SK-N-SH treated with all-trans-retinoic acid at 6 μM for 48 hours (cell line): ENCODE data around the gene PSME4.

ENCODE experiments used
- ATAC-seq: fragments of 200-7000 bp; cut with Tn5 transposase; 3 replicates; pipeline ENCODE4 v1.9.1; 2020; ENCODE audit warnings: mild to moderate bottlenecking, moderate library complexity
- ARNTL ChIP-seq: fragments of 450-650 bp; formaldehyde crosslinking; IDR thresholded peaks from 2 replicates; pipeline ENCODE4 v1.5.0; 2020; ENCODE audit warnings: low read depth, mild to moderate bottlenecking, moderate library complexity, borderline replicate concordance
- BACH2 ChIP-seq: fragments of 250-450 bp; sonication (Bioruptor Pico); IDR thresholded peaks from 2 replicates; pipeline ENCODE4 v1.9.0; 2021; ENCODE audit warnings: mild to moderate bottlenecking, borderline replicate concordance
- CREB5 ChIP-seq: fragments of 250-450 bp; sonication (Bioruptor Pico); IDR thresholded peaks from 2 replicates; pipeline ENCODE4 v1.5.1; 2020; ENCODE audit warnings: low read depth, mild to moderate bottlenecking, moderate library complexity
- CSDC2 ChIP-seq: fragments of 250-450 bp; sonication (Bioruptor Pico); IDR thresholded peaks from 2 replicates; pipeline ENCODE4 v1.5.0; 2020; ENCODE audit warnings: mild to moderate bottlenecking, moderate library complexity
- CSRNP3 ChIP-seq: fragments of 250-450 bp; sonication (Bioruptor Pico); IDR thresholded peaks from 2 replicates; pipeline ENCODE4 v1.5.1; 2021; ENCODE audit warnings: mild to moderate bottlenecking, moderate library complexity
- ESRRG ChIP-seq: fragments of 250-450 bp; sonication (Bioruptor Pico); IDR thresholded peaks from 2 replicates; pipeline ENCODE4 v1.6.1; 2021; ENCODE audit warnings: mild to moderate bottlenecking
- OSR1 ChIP-seq: fragments of 250-450 bp; sonication (Bioruptor Pico); IDR thresholded peaks from 2 replicates; pipeline ENCODE4 v1.8.0; 2022; ENCODE audit warnings: moderate library complexity, mild to moderate bottlenecking, inconsistent platforms
- PATZ1 ChIP-seq: fragments of 250-450 bp; sonication (Bioruptor Pico); IDR thresholded peaks from 2 replicates; pipeline ENCODE4 v1.8.0; 2020; ENCODE audit warnings: mild to moderate bottlenecking, moderate library complexity, borderline replicate concordance
- POU6F1 ChIP-seq: fragments of 250-450 bp; sonication (Bioruptor Pico); IDR thresholded peaks from 2 replicates; pipeline ENCODE4 v1.8.0; 2021; ENCODE audit warnings: low read depth, mild to moderate bottlenecking, moderate library complexity, borderline replicate concordance
- PPARA ChIP-seq: fragments of 250-450 bp; sonication (Bioruptor Pico); IDR thresholded peaks from 2 replicates; pipeline ENCODE4 v1.5.0; 2020; ENCODE audit warnings: mild to moderate bottlenecking, borderline replicate concordance
- RARB ChIP-seq: fragments of 250-450 bp; sonication (Bioruptor Pico); IDR thresholded peaks from 2 replicates; pipeline ENCODE4 v1.8.0; 2021; ENCODE audit warnings: mild to moderate bottlenecking, moderate library complexity
- SNAI2 ChIP-seq: fragments of 250-450 bp; sonication (Bioruptor Pico); IDR thresholded peaks from 2 replicates; pipeline ENCODE4 v1.5.0; 2020; ENCODE audit warnings: mild to moderate bottlenecking, moderate library complexity
- TCF4 ChIP-seq: fragments of 250-450 bp; sonication (Bioruptor Pico); IDR thresholded peaks from 2 replicates; pipeline ENCODE4 v1.8.0; 2021; ENCODE audit warnings: mild to moderate bottlenecking, moderate library complexity, borderline replicate concordance
- TOX ChIP-seq: fragments of 250-450 bp; sonication (Bioruptor Pico); IDR thresholded peaks from 2 replicates; pipeline ENCODE4 v1.8.0; 2021; ENCODE audit warnings: mild to moderate bottlenecking, moderate library complexity, borderline replicate concordance
- TSHZ2 ChIP-seq: fragments of 250-450 bp; sonication (Bioruptor Pico); IDR thresholded peaks from 2 replicates; pipeline ENCODE4 v1.5.0; 2020; ENCODE audit warnings: mild to moderate bottlenecking, moderate library complexity
- ZC3H10 ChIP-seq: fragments of 250-450 bp; sonication (Bioruptor Pico); IDR thresholded peaks from 2 replicates; pipeline ENCODE4 v1.5.1; 2021; ENCODE audit warnings: mild to moderate bottlenecking, moderate library complexity
- ZFP3 ChIP-seq: fragments of 250-450 bp; sonication (Bioruptor Pico); IDR thresholded peaks from 2 replicates; pipeline ENCODE4 v1.5.0; 2020; ENCODE audit warnings: mild to moderate bottlenecking, moderate library complexity
- ZFP30 ChIP-seq: fragments of 450-650 bp; formaldehyde crosslinking; IDR thresholded peaks from 2 replicates; pipeline ENCODE4 v1.5.0; 2022; ENCODE audit warnings: mild to moderate bottlenecking, moderate library complexity
- ZNF565 ChIP-seq: fragments of 450-650 bp; formaldehyde crosslinking; conservative IDR thresholded peaks from 2 replicates; pipeline ENCODE4 v1.5.0; 2020; ENCODE audit warnings: low read depth, mild to moderate bottlenecking, moderate library complexity
- ZNF70 ChIP-seq: fragments of 450-650 bp; formaldehyde crosslinking; IDR thresholded peaks from 2 replicates; pipeline ENCODE4 v1.5.0; 2020; ENCODE audit warnings: mild to moderate bottlenecking, moderate library complexity
- ZNF8 ChIP-seq: fragments of 450-650 bp; formaldehyde crosslinking; IDR thresholded peaks from 2 replicates; pipeline ENCODE4 v1.5.0; 2020; ENCODE audit warnings: mild to moderate bottlenecking, moderate library complexity

PSME4 gene

DNA sequence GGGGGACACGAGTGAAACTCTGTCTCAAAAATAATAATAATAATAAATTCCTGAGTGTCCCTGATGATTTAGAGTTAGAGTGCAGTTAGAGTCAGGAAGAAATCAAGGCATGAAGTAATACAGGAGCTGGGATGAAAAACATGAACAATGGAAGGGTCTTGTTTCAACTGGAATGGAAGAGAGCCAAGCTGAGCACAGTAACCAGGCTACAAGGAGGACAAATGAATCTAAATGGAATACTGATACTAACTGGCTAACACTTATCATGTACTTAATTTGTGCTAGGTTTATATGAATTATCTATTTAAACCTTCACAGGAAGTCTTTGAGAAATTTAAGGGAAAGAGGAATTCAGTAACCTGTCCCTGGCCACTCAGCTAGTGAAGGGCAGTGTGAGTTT lies 38.8 kb upstream of the PSME4 start:
- no peak for ATAC-seq
- TF ChIP-seq CREB5 (CRISPR knock-in tag): no peak
- TF ChIP-seq PPARA (CRISPR knock-in tag): no peak
- TF ChIP-seq PATZ1 (CRISPR knock-in tag): no peak
- no peak for TF ChIP-seq ARNTL
- no peak for TF ChIP-seq ZNF70 (CRISPR knock-in tag)
- TF ChIP-seq SNAI2: no peak
- no peak for TF ChIP-seq TSHZ2 (CRISPR knock-in tag)

GRCh38 chr2:54008439-54008838 lies 37.6 kb upstream of the PSME4 start:
- ATAC-seq: no peak
- TF ChIP-seq SNAI2 (no peak), CREB5 (CRISPR knock-in tag) (no peak), POU6F1 (CRISPR knock-in tag) (no peak), ZNF8 (no peak), ZFP30 (no peak), TSHZ2 (CRISPR knock-in tag) (no peak), CSRNP3 (CRISPR knock-in tag) (no peak), ZFP3 (no peak), PPARA (CRISPR knock-in tag) (no peak), CSDC2 (CRISPR knock-in tag) (no peak), ARNTL (no peak), ZNF70 (CRISPR knock-in tag) (no peak), OSR1 (CRISPR knock-in tag) (no peak), TCF4 (CRISPR knock-in tag) (no peak), ZC3H10 (CRISPR knock-in tag) (no peak), ESRRG (CRISPR knock-in tag) (no peak), RARB (CRISPR knock-in tag) (no peak), TOX (no peak), BACH2 (CRISPR knock-in tag) (no peak), ZNF565 (CRISPR knock-in tag) (no peak)
